Pancreas (tissue), 10 donors: ENCODE measurements around the gene CCDC82. TPM values are rescaled to one million over a fixed set of nuclear protein-coding genes. Genes with fewer than 3 reads are reported as not detected.
A peak's percentile ranks its signal among the peaks of the same experiment; 100 is the strongest.

Source experiments
- ATAC-seq, 4 donors: fragments of 200-7000 bp; cut with Tn5 transposase; one replicate each; pipeline versions ENCODE4 v1.8.0 to v1.9.1; 2020; ENCODE audit warnings: mild to moderate bottlenecking in 4 of 4, moderate library complexity in 4 of 4
- DNase-seq, 6 donors: peaks; one replicate each; pipeline ENCODE4 v3.0.0-alpha.2; 2020
- FAIRE-seq: peaks from 2 replicates; lab custom pipeline; 2012; peaks lifted over from hg19 to GRCh38; lab: Jason Lieb, UNC
- H3K27ac ChIP-seq, 4 donors: fragments of 200-600 bp; sonication (generic); 1 replicate in 3 of 4; 2 replicates in 1 of 4; pipeline versions ENCODE4 v1.5.0 to v1.8.0; 2020
- H3K27me3 ChIP-seq, 4 donors: fragments of 200-600 bp; one replicate each; pipeline ENCODE4 v1.8.0; 2021
- H3K36me3 ChIP-seq, 3 donors: fragments of 200-600 bp; sonication (generic) in 1 of 3; one replicate each; pipeline versions ENCODE4 v1.5.0 to v1.8.0; 2020 to 2021
- H3K4me1 ChIP-seq, 3 donors: fragments of 200-600 bp; one replicate each; pipeline ENCODE4 v1.8.0; 2021
- H3K4me3 ChIP-seq, 4 donors: fragments of 200-600 bp; sonication (generic) in 2 of 4; one replicate each; pipeline versions ENCODE4 v1.5.0 to v1.8.0; 2020 to 2021
- H3K9me3 ChIP-seq, 4 donors: fragments of 200-600 bp; one replicate each; pipeline ENCODE4 v1.8.0; 2021
- WGBS, 2 donors: extraction: QIAGEN DNeasy Blood & Tissue Kit; methylation state at CpG; one replicate each; pipeline ENCODE4 v1.1.7; 2013; 5-methylcytosine and 5-hydroxymethylcytosine counted together
- intact Hi-C, 3 donors: fragments of 100-400 bp; cut with DNase I; formaldehyde crosslinking; loops; one replicate each; pipeline versions ENCODE4 v1.11.1 to v1.14.2; 2022
- polyA plus RNA-seq, 2 donors: library from polyadenylated mRNA; stranded (reverse); fragments of 200-250 nt; gene quantifications; one replicate each; pipeline ENCODE4 v1.2.3, GENCODE V29; 2013
- total RNA-seq, 6 donors: library from RNA; stranded (reverse); fragmentation: NEBNext Ultra II Directional in 4 of 6; extraction: Animal tissue kit (Norgen Biotek cat#: 25700) in 4 of 6; gene quantifications; one replicate each; pipeline versions ENCODE4 v1.2.1 to v1.2.4, GENCODE V29; 2021 to 2023
- TF ChIP-seq, protein P1 (sequence below), 4 donors: fragments of 200-600 bp; sonication (generic) in 3 of 4; IDR thresholded peaks; one replicate each; pipeline versions ENCODE4 v1.5.0 to v1.8.0; 2021; ENCODE audit warnings: antibody characterized with exemption in 4 of 4
- donor health status: healthy with polysubstance abuse.
- donor health status: DM: no; HTN: no; CAD: no; lungs with moderate emphysema.
- donor health status: DM: no; HTN: no; CAD: no.
- donor health status: control.
- donor health status: control.
- donor health status: Bipolar disorder and iron deficiency.
- donor health status: DM: yes; HTN: yes; CAD: no.
- donor health status: DM: no; HTN: no; CAD: no.
- donor health status: DM: no; HTN: no; CAD: no.
- donor health status: DM: yes; HTN: yes; CAD: no.

Gene CCDC82
- total and polyA plus RNA-seq, 8 donors: 5.5 to 18.2 (median 10.3) TPM

DNA sequence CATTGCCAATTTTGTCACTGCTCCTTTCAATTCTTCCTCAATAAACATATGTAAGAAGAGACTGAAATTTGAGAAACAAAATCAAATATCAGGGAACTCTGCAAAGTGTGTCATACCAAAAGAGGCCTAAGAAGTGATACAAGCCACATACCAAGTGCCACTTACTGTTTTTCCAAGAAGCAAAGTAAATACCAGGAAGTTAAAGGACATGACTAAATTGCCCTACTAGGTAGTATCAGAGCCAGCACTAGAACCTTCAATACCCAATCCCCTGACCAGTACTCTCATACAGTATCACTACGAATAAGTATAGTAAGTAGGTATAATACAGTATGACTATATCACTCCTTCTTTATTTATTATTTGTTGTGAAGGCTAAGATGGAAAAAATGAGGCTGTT lies 60.3 kb downstream of the CCDC82 start:
- Histone ChIP-seq H3K36me3 (no peaks in the 10 kb centered on the region), H3K9me3 (no peaks in the 10 kb centered on the region), H3K4me3 (no peak overlapping the region), H3K4me1 (peaks cover 0 to 16% (median 0%) of the 10 kb centered on the region in 3 donors), H3K27me3 (no peaks in the 10 kb centered on the region), H3K27ac (no peak overlapping the region)
- ATAC-seq (no peak), DNase-seq (no peak), FAIRE-seq (no peak)
- TF ChIP-seq, protein P1, sequence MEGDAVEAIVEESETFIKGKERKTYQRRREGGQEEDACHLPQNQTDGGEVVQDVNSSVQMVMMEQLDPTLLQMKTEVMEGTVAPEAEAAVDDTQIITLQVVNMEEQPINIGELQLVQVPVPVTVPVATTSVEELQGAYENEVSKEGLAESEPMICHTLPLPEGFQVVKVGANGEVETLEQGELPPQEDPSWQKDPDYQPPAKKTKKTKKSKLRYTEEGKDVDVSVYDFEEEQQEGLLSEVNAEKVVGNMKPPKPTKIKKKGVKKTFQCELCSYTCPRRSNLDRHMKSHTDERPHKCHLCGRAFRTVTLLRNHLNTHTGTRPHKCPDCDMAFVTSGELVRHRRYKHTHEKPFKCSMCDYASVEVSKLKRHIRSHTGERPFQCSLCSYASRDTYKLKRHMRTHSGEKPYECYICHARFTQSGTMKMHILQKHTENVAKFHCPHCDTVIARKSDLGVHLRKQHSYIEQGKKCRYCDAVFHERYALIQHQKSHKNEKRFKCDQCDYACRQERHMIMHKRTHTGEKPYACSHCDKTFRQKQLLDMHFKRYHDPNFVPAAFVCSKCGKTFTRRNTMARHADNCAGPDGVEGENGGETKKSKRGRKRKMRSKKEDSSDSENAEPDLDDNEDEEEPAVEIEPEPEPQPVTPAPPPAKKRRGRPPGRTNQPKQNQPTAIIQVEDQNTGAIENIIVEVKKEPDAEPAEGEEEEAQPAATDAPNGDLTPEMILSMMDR (IDR thresholded peaks at IDR 0.05): no peak
- 81 to 97% methylated on average over 1 of the region's 1 CpG for WGBS, 2 donors
- intact Hi-C loops: no loop called here

DNA sequence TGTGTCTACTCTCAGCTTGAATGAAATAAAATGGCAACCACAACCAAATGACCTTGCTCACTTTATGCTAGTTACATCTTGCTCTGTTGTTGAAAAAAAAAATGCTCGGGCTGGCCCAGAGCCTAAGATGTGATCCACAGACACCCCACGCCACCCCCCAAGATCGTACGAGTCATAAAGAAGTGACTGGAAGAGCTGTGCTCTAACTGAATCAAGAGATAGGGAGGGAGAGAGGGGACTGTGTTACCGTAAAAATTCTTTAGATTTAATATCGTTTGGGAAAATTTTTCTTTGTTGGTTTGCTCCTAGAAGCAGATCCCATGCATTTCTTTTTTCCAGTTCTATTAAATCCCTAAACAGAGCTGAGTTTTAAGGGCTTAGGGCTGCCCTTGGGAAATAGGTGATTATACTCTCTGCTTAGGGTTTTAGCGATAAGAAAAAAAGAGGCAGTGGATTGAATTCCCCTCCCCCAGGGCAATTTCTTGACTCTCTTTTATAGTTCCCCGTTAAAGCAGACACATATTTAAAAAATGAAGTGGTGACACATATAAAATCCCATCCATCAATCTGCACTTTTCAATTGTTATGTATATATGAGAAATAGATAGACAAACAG lies 61.2 kb downstream of the CCDC82 start:
- 71 to 79% methylated on average over 8 of the region's 8 CpGs for WGBS, 2 donors
- intact Hi-C loops: no loop called here

DNA sequence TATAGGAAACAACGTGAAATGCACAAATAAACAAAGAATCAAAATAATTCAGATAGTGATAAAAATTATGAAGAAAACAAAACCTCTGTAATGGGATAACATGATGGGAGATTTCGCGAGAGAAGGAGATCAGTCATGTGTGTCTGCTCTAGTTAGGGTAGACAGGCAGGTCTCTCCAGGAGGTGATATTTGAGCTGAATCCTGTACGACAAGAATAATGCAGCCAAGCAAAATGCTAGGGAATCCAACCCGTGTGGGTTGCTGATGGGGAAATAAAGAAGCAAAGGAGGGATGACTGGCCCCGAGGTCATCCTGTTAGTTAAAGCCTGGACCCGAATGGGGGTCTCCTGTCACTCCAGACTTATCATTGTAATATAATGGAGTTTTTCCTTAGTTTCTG lies 62.8 kb downstream of the CCDC82 start:
- no peak for FAIRE-seq
- intact Hi-C loops: no loop called here
- no peak overlapping the region for H3K4me3 ChIP-seq
- DNase-seq: no peak
- H3K36me3 ChIP-seq: no peaks in the 10 kb centered on the region
- WGBS, 2 donors: 68 to 85% methylated on average over 7 of the region's 7 CpGs
- H3K4me1 ChIP-seq: peaks cover 0 to 9% (median 0%) of the 10 kb centered on the region in 3 donors
- no peaks in the 10 kb centered on the region for H3K9me3 ChIP-seq
- TF ChIP-seq, protein P1 (IDR thresholded peaks at IDR 0.05): no peak
- H3K27ac ChIP-seq: no peak overlapping the region
- H3K27me3 ChIP-seq: no peaks in the 10 kb centered on the region
- ATAC-seq: no peak

More for the DNA sequence above, 61.2 kb downstream of the CCDC82 start:
- no peaks in the 10 kb centered on the region for H3K36me3 ChIP-seq
- no peak overlapping the region for H3K27ac ChIP-seq
- ATAC-seq: no peak
- no peak for DNase-seq
- H3K9me3 ChIP-seq: no peaks in the 10 kb centered on the region
- H3K4me1 ChIP-seq: peaks cover 0 to 16% (median 0%) of the 10 kb centered on the region in 3 donors
- no peaks in the 10 kb centered on the region for H3K27me3 ChIP-seq
- no peak overlapping the region for H3K4me3 ChIP-seq
- FAIRE-seq: no peak
- TF ChIP-seq, protein P1 (IDR thresholded peaks at IDR 0.05): no peak

DNA sequence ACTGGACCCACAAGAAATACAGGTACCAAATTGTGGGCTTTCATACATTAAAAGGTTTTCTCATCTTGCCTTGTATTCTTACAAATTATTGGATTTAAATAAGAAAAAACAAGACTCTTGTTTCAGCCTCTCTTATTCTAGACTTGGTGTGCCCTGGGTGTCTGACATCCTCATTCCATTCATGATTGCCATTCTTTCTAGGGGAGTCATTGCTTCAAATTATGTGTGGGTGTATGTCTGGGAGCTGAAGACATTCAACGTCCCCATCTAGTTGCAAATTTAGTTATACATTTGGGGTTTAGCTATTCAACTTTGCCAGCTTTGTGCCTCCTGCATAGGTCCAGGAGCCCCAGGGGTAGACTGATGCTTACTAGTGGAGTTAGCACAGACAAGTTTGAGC lies 64.8 kb downstream of the CCDC82 start:
- H3K27me3 ChIP-seq: no peaks in the 10 kb centered on the region
- TF ChIP-seq, protein P1 (IDR thresholded peaks at IDR 0.05): no peak
- ATAC-seq (peak in 3 of 4 donors; percentile 37 to 81 (median 65)), FAIRE-seq (no peak), DNase-seq (no peak)
- peaks cover 0 to 9% (median 0%) of the 10 kb centered on the region in 3 donors for H3K4me1 ChIP-seq
- no peaks in the 10 kb centered on the region for H3K9me3 ChIP-seq
- H3K27ac ChIP-seq: peak overlapping the region in 1 of 4 donors; percentile 46
- no peaks in the 10 kb centered on the region for H3K36me3 ChIP-seq
- WGBS, 2 donors: 15 to 35% methylated on average over 1 of the region's 1 CpG
- intact Hi-C loops: no loop called here
- H3K4me3 ChIP-seq: no peak overlapping the region

DNA sequence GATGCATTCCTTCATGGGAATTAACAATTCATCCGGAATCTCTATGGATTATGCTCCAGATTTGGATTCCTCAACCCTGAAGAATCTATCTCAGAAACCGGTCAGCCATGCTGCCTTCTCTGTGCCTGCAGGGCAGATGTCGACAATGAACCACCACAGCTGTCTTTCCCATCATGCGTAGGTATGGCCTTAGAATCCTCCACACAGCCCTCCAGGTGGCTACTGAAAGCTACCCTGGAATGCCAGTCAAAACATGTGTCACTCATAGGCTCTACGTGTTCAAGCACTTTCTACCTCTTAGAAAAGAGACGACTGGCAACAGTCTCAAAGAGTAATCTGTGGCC lies 66.1 kb downstream of the CCDC82 start:
- intact Hi-C loops: no loop called here
- Histone ChIP-seq H3K4me3 (no peak overlapping the region), H3K4me1 (peaks cover 0 to 9% (median 0%) of the 10 kb centered on the region in 3 donors), H3K36me3 (no peaks in the 10 kb centered on the region), H3K9me3 (no peaks in the 10 kb centered on the region), H3K27me3 (no peaks in the 10 kb centered on the region), H3K27ac (no peak overlapping the region)
- TF ChIP-seq, protein P1 (IDR thresholded peaks at IDR 0.05): no peak
- ATAC-seq (no peak), FAIRE-seq (no peak), DNase-seq (no peak)
- WGBS, 2 donors: 79 to 87% methylated on average over 6 of the region's 6 CpGs
